Stimulated activated naive CD8-positive, alpha-beta T cell treated with anti-CD3 and anti-CD28 coated beads, Interleukin-15, Interleukin-2, amounts not matched to agents 100 U/mL and 50 U/mL, for 24 hours (primary cell): ENCODE data around the gene POU2F1.
"Not testable (repeated sequence)": the region's sequence is repeated elsewhere in the genome, so short reads cannot be mapped to it uniquely, and the experiment has no call there.

ENCODE experiments used
- ATAC-seq: fragments of 150-1000 bp; cut with Tn5 transposase; one replicate; pipeline ENCODE4 v1.10.0; 2021
- DNase-seq: peaks from one replicate; pipeline ENCODE4 v3.0.0; 2021

POU2F1 gene

GRCh38 chr1:167314671-167315070, 94.0 kb downstream of the POU2F1 start:
- ATAC-seq = no peak

DNA sequence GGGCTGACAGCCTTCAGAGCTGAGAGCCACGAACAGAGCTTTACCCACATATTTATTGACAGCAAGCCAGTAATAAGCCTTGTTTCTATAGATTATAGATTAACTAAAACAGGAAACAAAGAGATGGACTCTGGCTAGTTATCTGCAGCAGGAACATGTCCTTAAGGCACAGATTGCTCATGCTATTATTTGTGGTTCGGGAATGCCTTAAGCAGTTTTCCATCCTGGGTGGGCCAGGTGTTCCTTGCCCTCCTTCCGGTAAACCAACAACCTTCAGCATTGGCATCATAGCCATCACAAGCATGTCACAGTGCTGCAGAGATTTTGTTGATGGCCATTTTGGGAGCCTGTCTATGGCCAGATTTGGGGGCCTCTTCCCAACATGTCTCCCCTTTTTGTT, 96.8 kb downstream of the POU2F1 start:
- DNase-seq (no peak), ATAC-seq (no peak)

More at GRCh38 chr1:167314671-167315070, 94.0 kb downstream of the POU2F1 start:
- no peak for DNase-seq

DNA sequence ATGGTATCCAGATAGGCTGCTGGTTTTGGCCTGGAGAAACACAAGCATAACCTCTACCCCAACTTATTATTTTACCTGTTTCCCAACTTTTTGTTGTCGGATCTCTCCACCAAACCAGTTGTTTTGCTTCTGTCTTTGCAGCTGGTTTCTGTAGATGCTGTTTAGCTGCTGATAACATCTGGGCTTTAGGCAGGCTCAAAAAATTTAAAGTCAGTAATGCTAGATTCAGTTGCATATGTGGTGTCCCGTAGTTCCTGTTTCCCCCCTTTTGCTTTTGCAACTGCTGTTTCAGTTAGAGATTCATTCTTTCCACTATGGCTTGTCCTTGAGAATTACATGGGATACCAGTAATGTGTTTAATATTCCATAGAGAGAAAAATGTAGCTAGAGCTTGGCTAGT, 98.5 kb downstream of the POU2F1 start:
- not testable (repeated sequence) for ATAC-seq, DNase-seq

GRCh38 chr1:167322483-167322882, 101.8 kb downstream of the POU2F1 start:
- DNase-seq (no peak), ATAC-seq (no peak)

GRCh38 chr1:167325151-167325550, 104.5 kb downstream of the POU2F1 start:
- ATAC-seq (no peak), DNase-seq (no peak)

DNA sequence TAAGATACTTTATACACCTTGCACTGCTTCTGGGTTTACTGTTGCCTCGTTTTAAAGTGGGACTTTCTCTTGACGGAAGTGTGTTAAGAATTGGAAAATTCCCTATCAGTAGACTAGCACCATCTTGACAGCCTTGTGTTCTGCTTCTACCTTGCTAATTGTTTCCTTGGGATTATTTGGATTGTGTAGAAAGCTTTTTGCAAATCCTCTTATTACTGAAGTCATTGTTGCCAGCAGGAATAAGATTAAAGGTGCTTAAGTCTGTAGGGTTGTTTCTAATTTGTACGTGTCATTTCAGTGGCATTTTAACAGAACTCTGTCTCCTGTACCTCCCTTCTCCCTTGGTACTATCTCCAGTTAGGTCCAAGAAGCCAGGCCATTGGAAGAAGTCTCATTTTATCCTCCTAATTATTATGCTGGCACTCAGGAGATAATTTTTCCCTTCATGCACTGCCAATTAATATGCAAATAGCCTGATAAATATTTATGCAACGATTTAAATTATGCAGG, 107.7 kb downstream of the POU2F1 start:
- no peak for ATAC-seq
- DNase-seq = no peak

- DNase-seq (peak; percentile 14), ATAC-seq (peak; percentile 40)
Observed at GRCh38 chr1:167328816-167329483, 108.3 kb downstream of the POU2F1 start.

- ATAC-seq (peak; percentile 32), DNase-seq (no peak)
Observed at GRCh38 chr1:167330601-167331293, 110.1 kb downstream of the POU2F1 start.

- DNase-seq (no peak), ATAC-seq (no peak)
Observed at GRCh38 chr1:167331650-167332049, 111.0 kb downstream of the POU2F1 start.

DNA sequence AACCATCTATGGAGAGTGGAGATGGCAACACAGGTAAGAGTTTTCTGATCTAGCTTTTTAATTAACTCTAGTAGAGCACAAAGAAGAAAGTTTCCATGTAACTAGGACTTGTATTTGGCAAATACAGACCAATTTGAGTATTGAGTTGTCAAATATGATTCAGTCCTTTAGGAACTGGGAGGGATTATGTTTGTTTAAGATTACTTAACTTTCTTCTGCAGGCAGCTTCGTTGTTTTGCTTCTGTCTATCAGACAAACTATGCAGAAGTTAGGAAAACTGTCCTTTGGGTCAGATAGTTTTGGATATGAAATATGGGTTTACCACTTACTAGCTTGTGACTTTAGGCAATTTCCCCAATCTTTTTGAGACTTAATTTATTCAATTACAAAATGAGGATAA, 111.8 kb downstream of the POU2F1 start:
- no peak for ATAC-seq
- DNase-seq = no peak

- ATAC-seq (no peak), DNase-seq (no peak)
Observed at GRCh38 chr1:167333124-167333523, 112.4 kb downstream of the POU2F1 start.

DNA sequence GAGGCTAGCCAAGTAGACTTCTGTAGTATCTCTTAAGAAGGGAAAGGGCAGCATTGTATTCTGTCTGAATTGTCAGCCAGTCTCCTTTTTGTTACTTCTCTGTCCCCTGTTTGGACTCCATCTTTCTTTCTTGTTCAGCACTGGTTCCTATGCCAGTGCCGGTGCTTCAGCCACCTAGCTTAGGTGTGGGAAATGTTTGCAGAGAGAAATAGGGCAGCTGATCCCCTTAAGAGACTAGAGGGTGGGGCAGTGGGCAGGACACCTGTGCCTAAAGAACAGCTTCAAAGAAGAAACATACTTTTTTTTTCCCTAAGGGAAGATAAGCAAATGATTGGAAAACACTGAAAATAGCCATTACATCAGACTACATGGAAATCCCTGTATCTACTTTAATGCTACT, 113.0 kb downstream of the POU2F1 start:
- no peak for DNase-seq
- ATAC-seq = no peak

DNA sequence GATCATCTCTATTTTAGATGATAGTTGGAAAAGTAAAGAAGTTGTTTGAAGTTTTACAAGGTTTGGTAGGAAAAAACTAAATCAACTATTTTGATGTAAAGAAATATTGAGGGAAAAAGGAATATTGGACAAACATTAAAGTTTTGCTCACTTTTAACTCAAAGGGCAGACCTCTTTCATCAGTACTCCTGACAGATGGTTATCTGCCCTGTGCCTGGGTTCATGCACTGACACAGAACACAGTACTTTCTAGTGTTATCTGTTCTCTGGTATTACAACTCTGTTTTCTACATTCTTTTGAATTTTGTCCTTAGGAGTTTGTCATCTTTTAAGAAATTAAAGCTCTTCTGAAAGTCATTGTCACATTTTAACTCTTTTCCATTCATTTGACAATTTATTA, 118.7 kb downstream of the POU2F1 start:
- no peak for ATAC-seq
- no peak for DNase-seq

GRCh38 chr1:167342846-167343245, 122.2 kb downstream of the POU2F1 start:
- ATAC-seq (no peak), DNase-seq (no peak)

DNA sequence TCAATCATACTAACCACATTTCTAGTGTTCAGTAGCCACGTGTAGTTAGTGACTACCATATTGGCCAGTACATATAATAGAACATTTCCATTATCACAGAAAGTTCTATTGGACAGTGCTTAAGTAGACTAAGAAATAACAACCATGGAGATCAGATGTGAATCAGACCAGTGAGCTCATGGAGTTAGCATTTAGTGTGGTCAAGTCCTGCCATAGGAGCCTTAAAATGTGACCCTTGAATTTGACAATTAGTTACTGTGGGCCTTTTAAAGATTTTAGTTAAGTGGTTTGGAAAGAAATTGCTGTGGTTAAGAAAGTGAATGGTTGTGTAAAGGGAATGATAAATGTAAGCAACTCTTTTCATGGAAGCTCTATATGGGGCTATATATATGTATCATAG, 123.4 kb downstream of the POU2F1 start:
- DNase-seq (no peak), ATAC-seq (no peak)

- no peak for DNase-seq
- no peak for ATAC-seq
Observed at GRCh38 chr1:167344615-167345385, 124.1 kb downstream of the POU2F1 start.

GRCh38 chr1:167345386-167345733, 124.7 kb downstream of the POU2F1 start:
- no peak for DNase-seq
- no peak for ATAC-seq

GRCh38 chr1:167357305-167357704, 136.6 kb downstream of the POU2F1 start:
- ATAC-seq (no peak), DNase-seq (no peak)

DNA sequence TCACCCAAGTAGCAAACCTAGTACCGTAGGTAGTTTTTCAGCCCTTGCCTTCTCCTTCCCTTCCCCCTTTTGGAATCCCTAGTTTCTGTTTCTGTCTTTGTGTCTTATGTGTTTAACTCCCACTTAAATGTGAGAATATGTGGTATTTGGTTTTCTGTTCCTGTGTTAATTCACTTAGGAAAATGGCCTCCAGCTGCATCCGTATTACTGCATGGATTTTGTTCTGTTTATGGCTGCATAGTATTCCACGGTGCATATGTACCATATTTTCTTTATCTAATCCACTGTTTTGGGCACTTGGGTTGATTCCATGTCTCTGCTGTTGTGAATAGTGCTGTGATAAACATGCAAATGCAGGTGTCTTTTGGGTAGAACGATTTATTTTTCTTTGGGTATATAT, 138.6 kb downstream of the POU2F1 start:
- ATAC-seq (no peak), DNase-seq (no peak)

GRCh38 chr1:167360120-167360519, 139.4 kb downstream of the POU2F1 start:
- ATAC-seq = no peak
- DNase-seq = no peak

GRCh38 chr1:167362638-167363037, 142.0 kb downstream of the POU2F1 start:
- ATAC-seq (no peak), DNase-seq (no peak)

- ATAC-seq = no peak
- DNase-seq = no peak
Observed at GRCh38 chr1:167364826-167365225, 144.1 kb downstream of the POU2F1 start.

DNA sequence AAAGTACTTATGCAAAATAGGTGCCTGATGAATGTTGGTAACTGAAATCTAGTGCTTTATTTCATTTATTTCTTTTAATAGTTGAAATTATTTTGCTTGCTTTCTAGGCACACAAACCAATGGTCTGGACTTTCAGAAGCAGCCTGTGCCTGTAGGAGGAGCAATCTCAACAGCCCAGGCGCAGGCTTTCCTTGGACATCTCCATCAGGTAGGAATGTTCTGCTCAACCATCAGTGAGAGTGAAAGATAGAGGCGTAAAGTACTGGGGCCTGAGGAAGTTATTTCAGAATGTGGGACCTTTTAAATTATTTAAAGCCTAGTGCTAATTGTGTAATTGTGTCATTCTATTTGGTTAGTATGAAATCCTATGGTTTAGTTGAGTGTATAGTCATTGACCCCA, 144.7 kb downstream of the POU2F1 start:
- ATAC-seq (no peak), DNase-seq (no peak)
